OCI-LY3 (cell line): Measurements from ENCODE around the gene WIZ.

Source experiments
- CTCF ChIP-seq: fragments of 200-600, 300-600 bp; sonication (generic); IDR thresholded peaks from 2 replicates; pipeline ENCODE4 v1.5.1; 2014; ENCODE audit warnings: antibody characterized with exemption, low read length, low read depth
- EZH2phosphoT487 ChIP-seq: fragments of 200-600 bp; shearing (Covaris generic); IDR thresholded peaks from 2 replicates; pipeline ENCODE4 v1.6.1; 2018; ENCODE audit warnings: antibody characterized with exemption, mixed run types, low read depth

GRCh38 chr19:15466851-15467733, 17.3 kb upstream of the WIZ start:
- TF ChIP-seq CTCF (no peak), EZH2phosphoT487 (no peak)
